Measurements from ENCODE around the gene UPK3B.
"Not testable (repeated sequence)": the region's sequence is repeated elsewhere in the genome, so short reads cannot be mapped to it uniquely, and the experiment has no call there.

The UPK3B gene

GRCh38 chr7:76514926-76515771 lies 4.8 kb downstream of the UPK3B start:
- no peak for DNase-seq

- peak; percentile 56 for DNase-seq
Measured at GRCh38 chr7:76515999-76516443, 5.7 kb downstream of the UPK3B start.

GRCh38 chr7:76516932-76517331 lies 6.6 kb downstream of the UPK3B start:
- not testable (repeated sequence) for DNase-seq

DNA sequence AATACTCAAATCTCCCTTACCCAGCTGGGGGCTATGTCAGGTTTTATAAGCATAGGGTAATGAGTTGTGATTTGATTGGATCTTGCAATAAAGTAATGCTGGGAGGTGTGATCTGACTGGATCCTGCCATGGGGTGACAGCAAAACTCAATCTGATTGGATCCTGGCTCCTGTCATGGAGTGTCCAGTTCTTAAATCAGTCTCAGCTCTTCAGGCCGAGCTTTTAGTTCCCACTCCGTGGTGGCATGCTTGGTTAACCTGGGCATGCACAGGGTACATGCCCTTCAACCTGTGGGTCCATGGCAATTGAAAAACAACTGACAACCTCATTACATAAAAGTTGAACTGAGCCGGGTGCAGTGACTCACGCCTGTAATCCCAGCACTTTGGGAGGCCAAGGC lies 15.8 kb downstream of the UPK3B start:
- DNase-seq, result not testable (repeated sequence)

DNA sequence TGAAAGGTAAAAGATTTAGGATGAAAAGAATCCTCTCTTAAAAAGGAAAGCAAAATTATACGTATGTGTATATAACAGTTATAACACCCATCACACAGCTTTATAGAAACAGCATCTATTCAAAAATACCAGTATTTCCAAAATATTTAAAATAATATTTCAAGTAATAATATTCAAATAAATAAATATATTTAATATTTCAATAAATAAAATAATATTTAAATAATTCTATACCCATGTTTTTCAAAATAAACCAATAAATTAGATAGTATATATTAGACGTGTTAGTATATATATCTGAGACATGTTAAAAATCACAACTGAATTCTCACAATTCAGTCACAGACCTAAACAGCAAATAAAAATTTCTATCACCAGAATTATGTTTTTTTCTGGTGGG lies 21.3 kb downstream of the UPK3B start:
- DNase-seq, result not testable (repeated sequence)

DNA sequence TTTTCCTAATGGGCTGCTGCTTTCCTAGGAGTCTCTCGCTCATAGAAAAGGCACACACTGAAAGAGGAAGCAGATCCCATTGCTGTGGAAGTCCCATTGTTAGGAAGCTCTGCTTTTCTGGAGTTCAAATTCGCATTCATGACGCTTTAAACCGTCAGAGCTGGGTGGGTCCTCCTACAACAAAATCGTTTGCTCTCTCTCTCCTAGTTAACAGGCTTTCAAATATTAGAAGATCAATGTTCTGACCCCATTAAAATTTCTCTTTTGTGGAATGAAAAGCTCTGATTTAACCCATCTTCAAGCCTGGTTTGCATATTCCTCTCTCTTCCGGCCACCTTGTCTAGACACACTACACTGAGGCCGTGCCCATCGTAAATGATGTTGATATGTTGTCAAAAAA lies 32.8 kb downstream of the UPK3B start, which contains the start of gene SPDYE16:
Gene SPDYE16, minus strand, starts transcription at position 101 of the 400 bp plus-strand sequence. CDS start 1,838 bp downstream, outside the sequence.
- not testable (repeated sequence) for DNase-seq

DNA sequence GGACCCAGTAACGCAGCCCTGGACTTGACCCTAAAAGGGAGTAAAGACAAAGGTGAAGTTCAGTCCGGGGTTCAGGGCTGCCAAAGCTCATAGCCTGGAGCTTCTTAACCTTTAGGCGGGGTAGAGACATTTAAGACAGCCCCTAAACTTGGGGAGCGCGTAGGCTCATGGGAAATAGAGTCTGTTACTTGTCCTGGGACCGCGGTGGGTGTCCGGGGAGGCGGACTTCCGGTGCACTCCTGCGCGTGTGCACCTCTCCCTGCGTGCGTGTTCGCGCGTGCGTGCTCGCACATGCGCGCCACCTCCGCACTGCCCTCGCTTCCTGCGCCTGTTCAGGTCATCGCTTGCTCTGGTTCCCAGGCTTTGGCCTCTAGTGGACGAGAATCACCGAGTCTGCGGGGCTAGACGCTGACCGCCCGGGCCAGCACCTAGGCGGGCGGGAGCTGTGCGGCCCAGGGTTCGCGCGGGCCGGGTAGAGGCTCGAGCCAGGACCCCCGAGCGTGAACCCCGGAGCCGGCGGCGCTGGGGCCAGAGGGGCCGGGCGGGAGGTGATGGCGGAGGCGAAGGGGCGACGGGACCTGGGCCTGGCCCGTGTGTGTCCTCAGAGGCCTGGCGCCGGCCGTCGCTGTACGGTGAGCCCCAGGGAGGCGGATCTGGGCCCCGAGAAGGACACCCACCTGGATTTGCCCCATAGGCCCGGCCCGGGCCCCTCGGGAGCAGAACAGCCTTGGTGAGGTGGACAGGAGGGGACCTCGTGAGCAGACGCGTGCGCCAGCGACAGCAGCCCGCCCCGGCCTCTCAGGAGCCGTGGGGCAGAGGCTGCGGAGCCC lies 38.9 kb downstream of the UPK3B start:
- DNase-seq, result peak; percentile 91

- DNase-seq, result peak; percentile 16
Measured at GRCh38 chr7:76549855-76550248, 39.5 kb downstream of the UPK3B start.

DNA sequence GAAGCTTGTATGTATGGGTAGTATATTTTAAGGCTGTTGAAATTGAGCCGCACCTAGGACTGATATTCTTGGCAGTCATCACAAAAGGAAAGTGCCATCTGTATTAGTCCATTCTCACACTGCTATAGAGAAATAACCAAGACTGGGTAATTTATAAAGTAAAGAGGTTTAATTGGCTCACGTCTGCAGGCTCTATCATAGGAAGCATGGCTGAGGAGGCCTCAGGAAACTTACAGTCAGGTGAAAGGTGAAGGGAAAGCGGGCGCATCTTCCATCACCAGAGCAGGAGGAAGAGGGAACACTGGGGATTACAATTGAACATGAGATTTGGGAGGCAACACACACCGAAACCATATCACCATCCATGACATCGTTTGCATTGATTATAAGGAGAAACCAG lies 41.6 kb downstream of the UPK3B start:
- not testable (repeated sequence) for DNase-seq

DNA sequence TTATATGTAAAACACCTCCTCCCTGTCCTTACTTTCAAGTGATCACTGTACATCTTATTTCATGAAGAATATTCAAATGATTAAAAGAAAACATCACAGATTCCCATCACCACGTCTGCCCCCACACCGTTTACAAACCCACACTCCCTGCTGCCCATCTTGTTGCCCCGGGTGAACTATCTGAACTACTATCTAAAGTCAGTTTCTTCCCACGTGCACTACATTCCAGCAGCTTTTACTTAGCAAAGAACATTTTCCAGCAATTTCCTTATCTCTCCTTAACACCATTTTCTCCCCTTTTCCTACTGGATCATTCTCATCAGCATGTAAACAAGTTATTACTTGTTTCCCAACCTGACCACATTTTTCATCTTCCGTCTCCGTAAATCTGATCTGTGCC lies 49.3 kb downstream of the UPK3B start:
- DNase-seq, result not testable (repeated sequence)

DNA sequence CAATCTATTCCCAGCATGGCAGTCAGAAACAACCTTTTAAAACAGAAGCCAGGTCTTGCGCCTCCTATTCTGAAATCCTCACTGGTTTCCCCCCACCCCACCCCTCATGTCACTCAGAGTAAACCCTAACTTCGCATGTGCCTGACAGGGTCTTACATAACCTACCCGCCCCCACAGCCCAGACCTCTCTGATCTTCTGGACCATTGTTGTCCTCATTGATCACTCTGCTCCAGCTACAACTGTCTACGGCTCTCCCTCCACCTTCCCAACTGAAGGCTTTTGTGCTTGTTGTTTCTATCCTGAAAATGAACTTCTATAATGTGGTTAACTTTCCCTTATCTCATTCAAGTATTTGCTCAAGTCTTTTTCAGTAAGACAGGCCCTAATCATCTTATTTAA lies 49.8 kb downstream of the UPK3B start:
- not testable (repeated sequence) for DNase-seq

GRCh38 chr7:76561342-76561741 lies 51.0 kb downstream of the UPK3B start:
- DNase-seq, result not testable (repeated sequence)

GRCh38 chr7:76565001-76565400 lies 54.6 kb downstream of the UPK3B start:
- not testable (repeated sequence) for DNase-seq
